DOHH2 (cell line): Measurements from ENCODE around the gene DOP1A.

ENCODE experiments used
- H3F3A ChIP-seq: fragments of 200-600 bp; sonication (generic), shearing (Covaris generic); 2 replicates; pipeline ENCODE4 v1.6.0; 2016; ENCODE audit warnings: antibody characterized with exemption, mild to moderate bottlenecking; ENCODE audit not compliant: control insufficient read depth, insufficient read depth
- H3K27ac ChIP-seq: fragments of 200-600 bp; sonication (generic); 2 replicates; pipeline ENCODE4 v1.5.1; 2014; ENCODE audit warnings: low read depth, mild to moderate bottlenecking, low read length, moderate library complexity
- H3K27me3 ChIP-seq: fragments of 200-600 bp; sonication (generic); 2 replicates; pipeline ENCODE4 v1.6.1; 2014; ENCODE audit warnings: mild to moderate bottlenecking, low read length, mixed read lengths; ENCODE audit not compliant: control insufficient read depth
- H3K36me3 ChIP-seq: fragments of 200-600 bp; sonication (generic); 2 replicates; pipeline ENCODE4 v1.6.1; 2014; ENCODE audit warnings: mild to moderate bottlenecking, low read length, moderate library complexity, mixed read lengths; ENCODE audit not compliant: control insufficient read depth
- H3K4me1 ChIP-seq: fragments of 200-600 bp; sonication (generic); 2 replicates; pipeline ENCODE4 v1.6.1; 2014; ENCODE audit warnings: mild to moderate bottlenecking, low read length, mixed read lengths; ENCODE audit not compliant: control insufficient read depth
- H3K4me2 ChIP-seq: fragments of 200-600 bp; sonication (generic); 2 replicates; pipeline ENCODE4 v1.6.0; 2014; ENCODE audit warnings: mild to moderate bottlenecking, low read length, moderate library complexity
- H3K4me3 ChIP-seq: fragments of 200-600 bp; sonication (generic); 2 replicates; pipeline ENCODE4 v1.5.1; 2014; ENCODE audit warnings: mild to moderate bottlenecking, low read length, mixed read lengths
- H3K79me2 ChIP-seq: fragments of 200-600 bp; sonication (generic); 2 replicates; pipeline ENCODE4 v1.6.1; 2014; ENCODE audit warnings: mild to moderate bottlenecking, low read length, mixed read lengths; ENCODE audit not compliant: control insufficient read depth
- H3K9me2 ChIP-seq: fragments of 200-600 bp; sonication (generic); replicated peaks from 2 replicates; pipeline ENCODE4 v1.6.1; 2014; ENCODE audit warnings: mild to moderate bottlenecking, low read length, mixed read lengths; ENCODE audit not compliant: control insufficient read depth
- H3K9me3 ChIP-seq: fragments of 200-600 bp; sonication (generic); 2 replicates; pipeline ENCODE4 v1.6.1; 2014; ENCODE audit warnings: antibody characterized with exemption, low read length, mixed read lengths; ENCODE audit not compliant: control insufficient read depth, insufficient read depth
- H4K20me1 ChIP-seq: fragments of 200-600 bp; sonication (generic); 2 replicates; pipeline ENCODE4 v1.6.0; 2014; ENCODE audit warnings: low read depth, mild to moderate bottlenecking, antibody characterized with exemption, low read length, moderate library complexity; ENCODE audit not compliant: control insufficient read depth, insufficient read depth
- EZH2phosphoT487 ChIP-seq: fragments of 200-600 bp; sonication (generic); IDR thresholded peaks from 2 replicates; pipeline ENCODE4 v1.6.1; 2017; ENCODE audit warnings: borderline replicate concordance, mild to moderate bottlenecking, antibody characterized with exemption, low read length, moderate library complexity, mixed read lengths
- TF ChIP-seq, protein P1 (sequence below): fragments of 200-600 bp; sonication (generic); IDR thresholded peaks from one replicate; pipeline ENCODE4 v1.5.1; 2014; ENCODE audit warnings: antibody characterized with exemption, mild to moderate bottlenecking, low read depth, low read length; ENCODE audit not compliant: poor library complexity, severe bottlenecking

The DOP1A gene

GRCh38 chr6:83044091-83044768 lies 23.2 kb upstream of the DOP1A start:
- no peak overlapping the region for H3K27ac ChIP-seq
- no peak overlapping the region for H3K4me2 ChIP-seq
- TF ChIP-seq, protein P1, sequence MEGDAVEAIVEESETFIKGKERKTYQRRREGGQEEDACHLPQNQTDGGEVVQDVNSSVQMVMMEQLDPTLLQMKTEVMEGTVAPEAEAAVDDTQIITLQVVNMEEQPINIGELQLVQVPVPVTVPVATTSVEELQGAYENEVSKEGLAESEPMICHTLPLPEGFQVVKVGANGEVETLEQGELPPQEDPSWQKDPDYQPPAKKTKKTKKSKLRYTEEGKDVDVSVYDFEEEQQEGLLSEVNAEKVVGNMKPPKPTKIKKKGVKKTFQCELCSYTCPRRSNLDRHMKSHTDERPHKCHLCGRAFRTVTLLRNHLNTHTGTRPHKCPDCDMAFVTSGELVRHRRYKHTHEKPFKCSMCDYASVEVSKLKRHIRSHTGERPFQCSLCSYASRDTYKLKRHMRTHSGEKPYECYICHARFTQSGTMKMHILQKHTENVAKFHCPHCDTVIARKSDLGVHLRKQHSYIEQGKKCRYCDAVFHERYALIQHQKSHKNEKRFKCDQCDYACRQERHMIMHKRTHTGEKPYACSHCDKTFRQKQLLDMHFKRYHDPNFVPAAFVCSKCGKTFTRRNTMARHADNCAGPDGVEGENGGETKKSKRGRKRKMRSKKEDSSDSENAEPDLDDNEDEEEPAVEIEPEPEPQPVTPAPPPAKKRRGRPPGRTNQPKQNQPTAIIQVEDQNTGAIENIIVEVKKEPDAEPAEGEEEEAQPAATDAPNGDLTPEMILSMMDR = no peak
- no peak for TF ChIP-seq EZH2phosphoT487

DNA sequence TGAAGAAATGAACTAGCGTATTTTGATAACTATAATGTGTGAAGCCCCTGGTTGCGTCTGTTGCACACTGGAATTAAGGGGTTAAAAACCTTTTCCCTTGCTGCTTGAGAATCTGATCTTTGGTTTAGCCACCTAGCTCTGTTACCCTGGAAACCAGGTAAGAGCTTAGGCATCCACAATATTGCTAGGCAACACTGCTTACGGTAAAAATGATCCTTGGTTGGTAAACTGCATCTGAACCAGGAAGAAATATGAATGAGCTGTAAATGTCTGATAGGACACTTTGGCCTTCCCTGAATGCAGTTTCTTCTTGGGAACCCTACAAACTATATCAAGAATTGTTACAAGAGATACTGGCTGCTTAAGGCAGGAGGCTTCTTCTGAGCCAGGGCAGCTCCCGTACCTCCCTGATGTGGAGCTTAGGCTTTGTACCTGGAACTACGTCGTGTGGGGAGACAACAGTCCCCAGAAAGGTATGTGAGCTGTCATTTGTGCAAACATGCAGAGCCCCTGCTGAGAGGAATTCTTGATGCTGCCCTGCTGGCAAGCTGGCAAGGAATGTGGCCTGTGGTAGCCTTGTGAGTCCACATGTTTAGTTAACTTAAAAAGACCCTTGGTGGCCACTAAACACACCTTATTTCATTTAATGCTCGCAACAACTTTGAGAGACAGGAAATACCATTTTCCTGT lies 20.3 kb upstream of the DOP1A start:
- no peaks in the 10 kb centered on the region for H3K4me1 ChIP-seq
- H3K4me2 ChIP-seq = no peak overlapping the region
- no peaks in the 10 kb centered on the region for H3K27me3 ChIP-seq
- peaks cover 37% of the 10 kb centered on the region for H3K36me3 ChIP-seq
- H4K20me1 ChIP-seq = no peaks in the 10 kb centered on the region
- no peak overlapping the region for H3K27ac ChIP-seq
- H3F3A ChIP-seq = no peaks in the 10 kb centered on the region
- TF ChIP-seq, protein P1 = no peak
- TF ChIP-seq EZH2phosphoT487 = no peak
- no peak overlapping the region for H3K4me3 ChIP-seq
- H3K79me2 ChIP-seq = no peaks in the 10 kb centered on the region
- H3K9me3 ChIP-seq = no peaks in the 10 kb centered on the region
- no peaks in the 10 kb centered on the region for H3K9me2 ChIP-seq

More at GRCh38 chr6:83044091-83044768, 23.2 kb upstream of the DOP1A start:
- Histone ChIP-seq H3K79me2 (no peaks in the 10 kb centered on the region), H3K4me3 (no peak overlapping the region), H4K20me1 (no peaks in the 10 kb centered on the region), H3K27me3 (no peaks in the 10 kb centered on the region), H3K36me3 (peaks cover 15% of the 10 kb centered on the region), H3K4me1 (no peaks in the 10 kb centered on the region), H3K9me3 (no peaks in the 10 kb centered on the region), H3K9me2 (no peaks in the 10 kb centered on the region), H3F3A (no peaks in the 10 kb centered on the region)

DNA sequence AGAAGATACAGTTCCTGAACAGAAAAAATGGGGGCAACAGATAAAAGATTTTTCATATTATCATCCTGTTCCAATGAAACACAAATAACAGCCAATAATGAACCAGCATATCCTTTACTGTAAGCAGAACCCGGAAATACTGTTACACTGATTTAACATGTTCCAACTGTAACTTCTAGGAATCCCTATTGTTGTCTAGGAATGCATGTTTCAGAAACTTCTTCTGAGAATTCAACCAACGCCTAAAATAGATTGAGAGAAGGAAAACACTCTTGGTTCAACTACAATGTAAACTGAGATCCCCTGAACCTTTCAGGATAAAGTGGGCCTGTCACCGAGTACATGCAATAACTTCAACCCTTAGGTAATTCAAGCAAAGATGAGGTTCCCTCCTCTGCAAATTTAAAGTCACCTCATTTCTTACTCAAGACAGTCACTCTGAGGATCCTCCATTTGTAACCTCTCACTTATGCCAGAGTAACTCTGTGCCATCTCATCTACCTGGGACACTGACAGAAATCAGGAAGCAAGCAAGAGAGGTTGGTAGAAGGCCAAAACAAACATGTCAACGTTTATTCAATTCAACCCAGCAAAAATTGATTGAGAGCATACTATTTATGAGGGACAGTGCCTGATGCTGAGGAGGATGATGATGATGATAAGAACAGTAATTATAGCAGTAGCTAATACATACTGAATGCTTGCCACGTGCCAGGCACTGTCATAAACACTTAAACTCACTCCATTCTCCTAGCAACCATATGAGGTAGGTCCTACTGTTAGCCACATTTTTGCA lies 15.9 kb upstream of the DOP1A start:
- peaks cover 57% of the 10 kb centered on the region for H3K36me3 ChIP-seq
- H3K4me1 ChIP-seq = peaks cover 11% of the 10 kb centered on the region
- H3K27ac ChIP-seq = no peak overlapping the region
- H3K9me3 ChIP-seq = no peaks in the 10 kb centered on the region
- H3F3A ChIP-seq = no peaks in the 10 kb centered on the region; the same call in 1 of the 2 replicates
- no peak for TF ChIP-seq EZH2phosphoT487
- TF ChIP-seq, protein P1 = no peak
- H3K9me2 ChIP-seq = no peaks in the 10 kb centered on the region
- no peaks in the 10 kb centered on the region for H4K20me1 ChIP-seq
- no peak overlapping the region for H3K4me2 ChIP-seq
- no peak overlapping the region for H3K4me3 ChIP-seq
- H3K79me2 ChIP-seq = no peaks in the 10 kb centered on the region
- H3K27me3 ChIP-seq = no peaks in the 10 kb centered on the region
